ENCODE results near the gene METTL25B.

The METTL25B gene

GRCh38 chr1:156740741-156741480, 12.6 kb downstream of the METTL25B start, which contains the start of gene MRPL24:
Gene MRPL24, minus strand, starts transcription at chr1:156741088. Its CDS starts 2,384 bp downstream, at chr1:156738704.
- H3K4me3 ChIP-seq (ENCODE audit: low read length): peak within 1 kb of the TSS; percentile 83
- peak within 1 kb of the TSS; percentile 73 for H3K9ac ChIP-seq (ENCODE audit: low read length)
- H2AFZ ChIP-seq (ENCODE audit: low read depth, low read length): 0 out of 2 replicates have a peak within 1 kb of the TSS, but pooled peaks have one; percentile 5
- no peaks in the 10 kb centered on the region for H3K9me3 ChIP-seq (ENCODE audit: insufficient read depth, low read length)
- no peaks in the 10 kb centered on the region for H3K27me3 ChIP-seq (ENCODE audit: low read depth, low read length)
- H4K20me1 ChIP-seq (ENCODE audit: insufficient read depth, low read length): peaks cover 7% of the 10 kb centered on the region
- peaks cover 16% of the 10 kb centered on the region for H3K4me1 ChIP-seq (ENCODE audit: low read length)
- TF ChIP-seq EZH2phosphoT487 (IDR thresholded peaks at IDR 0.05; ENCODE audit: low read depth): no peak
- no peak for TF ChIP-seq CTCF (IDR thresholded peaks at IDR 0.05; ENCODE audit: low read depth, low read length)
- peaks cover 53% of the 10 kb centered on the region for H3K36me3 ChIP-seq (replicated peaks; ENCODE audit: low read depth, low read length)
- H3K27ac ChIP-seq (ENCODE audit: low read length): peak within 1 kb of the TSS; percentile 81
- H3K79me2 ChIP-seq (ENCODE audit: low read length): peaks cover 42% of the 10 kb centered on the region
- peak within 1 kb of the TSS; percentile 75 for H3K4me2 ChIP-seq (ENCODE audit: low read length)

GRCh38 chr1:156741481-156741983, 13.3 kb downstream of the METTL25B start:
- no peaks in the 10 kb centered on the region for H3K9me3 ChIP-seq (ENCODE audit: insufficient read depth, low read length)
- no peaks in the 10 kb centered on the region for H3K27me3 ChIP-seq (ENCODE audit: low read depth, low read length)
- peak overlapping the region; percentile 83 for H3K4me3 ChIP-seq (ENCODE audit: low read length)
- peaks cover 51% of the 10 kb centered on the region for H3K36me3 ChIP-seq (replicated peaks; ENCODE audit: low read depth, low read length)
- peak overlapping the region; percentile 75 for H3K4me2 ChIP-seq (ENCODE audit: low read length)
- H3K27ac ChIP-seq (ENCODE audit: low read length): peak overlapping the region; percentile 81
- TF ChIP-seq CTCF (IDR thresholded peaks at IDR 0.05; ENCODE audit: low read depth, low read length): no peak
- TF ChIP-seq EZH2phosphoT487 (IDR thresholded peaks at IDR 0.05; ENCODE audit: low read depth): no peak
- H3K79me2 ChIP-seq (ENCODE audit: low read length): peaks cover 48% of the 10 kb centered on the region
- H3K4me1 ChIP-seq (ENCODE audit: low read length): peaks cover 21% of the 10 kb centered on the region
- H3K9ac ChIP-seq (ENCODE audit: low read length): peak overlapping the region; percentile 49
- no peak overlapping the region for H2AFZ ChIP-seq (ENCODE audit: low read depth, low read length)
- peaks cover 13% of the 10 kb centered on the region for H4K20me1 ChIP-seq (ENCODE audit: insufficient read depth, low read length)

- H2AFZ ChIP-seq (ENCODE audit: low read depth, low read length): no peak overlapping the region
- peak overlapping the region; percentile 81 for H3K27ac ChIP-seq (ENCODE audit: low read length)
- H4K20me1 ChIP-seq (ENCODE audit: insufficient read depth, low read length): peaks cover 16% of the 10 kb centered on the region
- peak overlapping the region; percentile 83; the same call in 1 of the 2 replicates for H3K4me3 ChIP-seq (ENCODE audit: low read length)
- peaks cover 49% of the 10 kb centered on the region for H3K36me3 ChIP-seq (replicated peaks; ENCODE audit: low read depth, low read length)
- peak overlapping the region; percentile 75 for H3K4me2 ChIP-seq (ENCODE audit: low read length)
- TF ChIP-seq EZH2phosphoT487 (IDR thresholded peaks at IDR 0.05; ENCODE audit: low read depth): no peak
- TF ChIP-seq CTCF (IDR thresholded peaks at IDR 0.05; ENCODE audit: low read depth, low read length): no peak
- peaks cover 26% of the 10 kb centered on the region for H3K4me1 ChIP-seq (ENCODE audit: low read length)
- H3K9ac ChIP-seq (ENCODE audit: low read length): no peak overlapping the region
- no peaks in the 10 kb centered on the region for H3K27me3 ChIP-seq (ENCODE audit: low read depth, low read length)
- H3K9me3 ChIP-seq (ENCODE audit: insufficient read depth, low read length): no peaks in the 10 kb centered on the region
- peaks cover 53% of the 10 kb centered on the region for H3K79me2 ChIP-seq (ENCODE audit: low read length)
Measured at GRCh38 chr1:156742017-156742416, 13.7 kb downstream of the METTL25B start.

GRCh38 chr1:156742801-156743200, 14.5 kb downstream of the METTL25B start:
- H4K20me1 ChIP-seq (ENCODE audit: insufficient read depth, low read length): peaks cover 22% of the 10 kb centered on the region
- TF ChIP-seq EZH2phosphoT487 (IDR thresholded peaks at IDR 0.05; ENCODE audit: low read depth) (no peak), CTCF (IDR thresholded peaks at IDR 0.05; ENCODE audit: low read depth, low read length) (no peak)
- H3K4me2 ChIP-seq (ENCODE audit: low read length): no peak overlapping the region
- H3K27ac ChIP-seq (ENCODE audit: low read length): no peak overlapping the region
- H2AFZ ChIP-seq (ENCODE audit: low read depth, low read length): no peak overlapping the region
- peaks cover 60% of the 10 kb centered on the region for H3K79me2 ChIP-seq (ENCODE audit: low read length)
- peaks cover 42% of the 10 kb centered on the region for H3K36me3 ChIP-seq (replicated peaks; ENCODE audit: low read depth, low read length)
- no peaks in the 10 kb centered on the region for H3K27me3 ChIP-seq (ENCODE audit: low read depth, low read length)
- H3K4me3 ChIP-seq (ENCODE audit: low read length): no peak overlapping the region
- H3K9ac ChIP-seq (ENCODE audit: low read length): no peak overlapping the region
- peaks cover 32% of the 10 kb centered on the region for H3K4me1 ChIP-seq (ENCODE audit: low read length)
- H3K9me3 ChIP-seq (ENCODE audit: insufficient read depth, low read length): no peaks in the 10 kb centered on the region
